Retinal pigment epithelial cell (primary cell): ENCODE data around the gene MYCL.

ENCODE experiments used
- DNase-seq: peaks from one replicate; pipeline ENCODE4 v3.0.0-alpha.2; 2010; ENCODE audit warnings: low read depth
- H3K4me3 ChIP-seq: 2 replicates; pipeline ENCODE4 v1.5.1; 2011; ENCODE audit warnings: mild to moderate bottlenecking, low read length, control low read depth, moderate library complexity
- TF ChIP-seq, protein P1 (sequence below): conservative IDR thresholded peaks from 2 replicates; pipeline ENCODE4 v1.5.1; 2011; ENCODE audit warnings: low read depth, low read length, control low read depth, inconsistent platforms

The MYCL gene

DNA sequence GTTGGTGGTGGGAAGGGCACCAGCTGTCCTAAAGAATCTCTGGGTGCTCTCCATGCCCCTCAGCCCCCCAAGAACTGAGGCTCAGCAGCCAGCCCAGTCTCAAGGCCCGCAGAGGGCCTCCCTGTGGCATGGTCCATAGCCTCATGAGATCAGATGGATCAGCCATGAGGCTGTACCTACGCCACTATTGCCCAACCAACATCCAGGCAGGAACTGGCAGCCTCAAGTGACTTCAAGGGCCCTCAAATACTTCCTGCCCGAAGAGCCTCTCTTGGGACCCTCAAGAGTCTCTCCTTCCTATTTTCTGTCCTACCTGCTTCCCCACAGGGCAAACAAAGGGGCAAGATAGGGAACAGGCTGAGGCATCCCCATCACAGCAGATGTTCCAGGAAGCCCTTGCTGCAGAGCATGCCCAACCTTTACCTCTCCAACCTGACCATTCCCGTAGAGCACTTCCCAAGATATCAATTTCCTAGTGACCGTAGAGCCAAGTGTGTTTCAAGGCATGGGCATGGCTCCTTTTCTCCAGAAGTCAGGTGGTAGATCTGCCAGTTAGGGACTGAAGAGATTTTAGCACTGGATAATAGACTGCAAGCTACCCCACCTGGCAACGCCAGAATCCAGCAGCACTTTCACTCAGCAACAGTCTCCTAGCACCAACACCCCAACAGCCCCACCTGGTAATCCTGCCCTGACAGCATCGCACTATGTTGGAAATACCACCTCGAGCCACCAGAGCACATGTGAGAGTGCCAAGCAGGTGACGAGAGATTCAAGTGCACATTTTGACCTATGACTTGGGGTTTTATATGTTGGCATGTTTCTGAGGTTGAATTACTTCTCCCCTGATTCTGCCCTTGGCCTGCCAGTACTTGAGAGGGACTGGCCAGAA lies 39.5 kb upstream of the MYCL start:
- no peak for DNase-seq
- no peak overlapping the region for H3K4me3 ChIP-seq
- TF ChIP-seq, protein P1, sequence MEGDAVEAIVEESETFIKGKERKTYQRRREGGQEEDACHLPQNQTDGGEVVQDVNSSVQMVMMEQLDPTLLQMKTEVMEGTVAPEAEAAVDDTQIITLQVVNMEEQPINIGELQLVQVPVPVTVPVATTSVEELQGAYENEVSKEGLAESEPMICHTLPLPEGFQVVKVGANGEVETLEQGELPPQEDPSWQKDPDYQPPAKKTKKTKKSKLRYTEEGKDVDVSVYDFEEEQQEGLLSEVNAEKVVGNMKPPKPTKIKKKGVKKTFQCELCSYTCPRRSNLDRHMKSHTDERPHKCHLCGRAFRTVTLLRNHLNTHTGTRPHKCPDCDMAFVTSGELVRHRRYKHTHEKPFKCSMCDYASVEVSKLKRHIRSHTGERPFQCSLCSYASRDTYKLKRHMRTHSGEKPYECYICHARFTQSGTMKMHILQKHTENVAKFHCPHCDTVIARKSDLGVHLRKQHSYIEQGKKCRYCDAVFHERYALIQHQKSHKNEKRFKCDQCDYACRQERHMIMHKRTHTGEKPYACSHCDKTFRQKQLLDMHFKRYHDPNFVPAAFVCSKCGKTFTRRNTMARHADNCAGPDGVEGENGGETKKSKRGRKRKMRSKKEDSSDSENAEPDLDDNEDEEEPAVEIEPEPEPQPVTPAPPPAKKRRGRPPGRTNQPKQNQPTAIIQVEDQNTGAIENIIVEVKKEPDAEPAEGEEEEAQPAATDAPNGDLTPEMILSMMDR: no peak

DNA sequence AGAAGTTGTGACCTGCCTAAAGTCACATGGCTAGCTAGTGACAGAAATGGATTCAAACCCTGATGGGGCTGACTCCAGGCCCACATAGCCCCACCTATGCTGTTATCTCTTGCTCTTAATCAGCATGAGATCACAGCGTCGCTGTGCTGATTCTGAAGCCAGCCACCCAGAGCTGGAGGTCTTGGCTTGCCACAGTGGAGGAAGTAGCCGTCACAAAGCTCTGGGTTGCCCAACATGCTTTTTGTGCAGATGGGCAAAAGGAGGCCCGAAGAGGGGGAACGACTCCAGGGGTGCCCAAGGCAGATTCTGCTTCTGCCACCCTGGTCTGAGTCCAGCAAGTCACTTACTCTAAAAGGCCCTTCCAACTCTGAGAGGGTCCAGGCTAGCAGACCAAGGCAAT lies 38.5 kb upstream of the MYCL start:
- TF ChIP-seq, protein P1: no peak
- no peak for DNase-seq
- H3K4me3 ChIP-seq: no peak overlapping the region

DNA sequence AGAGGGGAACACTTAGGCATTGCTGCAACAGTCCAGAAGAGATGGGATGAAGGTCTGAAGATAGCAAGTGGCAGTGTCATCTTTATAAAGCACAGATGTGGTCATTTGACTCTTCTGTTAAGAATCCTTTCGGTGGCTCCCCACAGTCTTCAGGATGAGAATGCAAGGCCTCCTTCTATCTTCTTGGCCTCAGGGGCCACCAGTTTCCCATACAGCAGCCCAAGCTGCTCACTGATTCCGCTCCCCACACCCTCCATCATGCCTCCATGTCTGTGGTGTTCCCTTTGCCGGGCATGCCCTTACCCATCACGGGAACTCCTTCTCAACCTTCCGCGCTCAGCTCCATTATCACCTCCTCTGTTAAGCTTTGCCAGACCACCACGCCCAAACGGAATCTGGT lies 37.1 kb upstream of the MYCL start:
- H3K4me3 ChIP-seq: no peak overlapping the region
- TF ChIP-seq, protein P1: no peak

DNA sequence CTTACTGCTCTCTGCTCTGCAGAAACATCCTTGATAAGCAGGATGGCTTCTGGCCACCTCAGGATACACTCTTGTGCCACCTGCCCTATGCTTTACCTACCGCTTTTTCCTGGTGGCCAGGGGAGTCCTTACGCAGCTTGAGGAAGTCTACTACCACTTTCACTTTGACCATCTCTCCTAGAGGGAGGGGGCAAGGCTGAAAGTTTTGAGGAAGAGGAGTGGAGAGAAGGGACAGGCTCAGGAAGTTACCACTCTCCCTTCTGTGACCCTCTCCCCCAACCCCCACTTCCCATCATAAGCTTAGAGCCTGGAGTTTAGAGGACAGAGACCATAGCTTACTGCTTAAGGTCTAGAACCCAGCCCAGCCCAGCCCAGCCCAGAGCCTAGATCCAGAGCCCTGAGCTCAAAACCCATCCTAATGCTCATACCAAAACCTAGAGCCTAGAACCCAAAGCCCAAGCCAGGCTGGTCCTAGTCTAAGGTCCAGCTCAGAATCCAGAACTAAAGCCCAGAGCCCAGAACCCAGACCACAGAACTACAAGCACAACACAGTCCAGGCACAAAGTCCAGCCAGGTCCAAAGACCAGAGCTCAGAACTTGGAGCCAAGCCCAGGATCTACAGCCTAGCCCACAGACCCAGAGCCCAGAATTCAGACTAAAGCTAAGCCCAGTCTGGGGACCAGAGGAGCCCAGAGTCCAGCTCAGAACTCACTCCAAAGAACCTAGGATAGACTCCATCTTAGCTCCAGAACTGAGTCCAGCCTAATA lies 35.2 kb upstream of the MYCL start:
- no peak overlapping the region for H3K4me3 ChIP-seq
- no peak for DNase-seq
- TF ChIP-seq, protein P1: no peak

More for the DNA sequence above, 37.1 kb upstream of the MYCL start:
- no peak for DNase-seq

DNA sequence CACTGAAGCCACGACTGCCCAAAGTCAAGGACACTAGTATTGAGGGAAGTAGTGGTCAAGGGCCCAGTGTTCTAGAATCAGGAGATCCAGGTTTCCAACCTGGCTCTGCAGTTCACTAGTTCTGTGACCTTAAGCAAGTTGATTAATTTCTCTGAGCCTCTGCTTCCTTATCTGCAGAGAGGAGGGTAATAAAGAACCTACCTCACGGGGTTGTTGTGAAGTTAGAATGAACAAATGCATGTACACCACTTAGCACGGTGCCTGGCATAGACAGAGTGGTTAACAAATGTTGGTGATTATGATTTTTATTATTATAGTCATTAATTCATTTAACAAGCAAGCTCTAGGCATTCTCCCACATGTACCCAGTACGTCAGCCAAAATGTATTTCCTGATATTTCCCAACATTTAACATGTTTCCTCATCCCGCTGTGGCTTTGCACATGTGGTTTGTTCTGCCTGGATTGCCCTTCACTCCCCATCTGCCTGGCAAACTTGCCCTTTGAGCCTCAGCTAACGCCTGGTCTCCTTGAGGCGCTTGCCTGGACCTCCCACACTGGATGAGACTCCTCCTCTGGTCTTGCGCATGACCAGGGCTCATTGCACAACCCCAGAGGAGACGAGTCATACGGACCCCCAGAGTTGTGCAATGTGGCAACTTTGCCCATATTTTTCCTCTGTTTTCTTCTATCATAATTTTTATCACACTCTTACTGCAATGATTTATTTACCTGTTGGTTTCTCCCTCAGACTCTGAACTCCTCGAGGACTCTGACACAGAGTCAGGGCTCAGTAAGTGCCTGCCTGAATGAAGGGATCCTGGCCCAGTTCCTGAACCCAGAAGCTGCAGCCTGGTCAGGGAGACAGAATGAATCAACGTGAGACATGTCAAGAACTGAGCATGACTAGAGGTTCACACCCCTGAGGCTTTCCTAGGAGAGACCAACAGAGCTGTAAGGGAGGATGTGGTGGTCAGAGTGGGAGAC lies 32.5 kb upstream of the MYCL start:
- TF ChIP-seq, protein P1: no peak
- H3K4me3 ChIP-seq: no peak overlapping the region
- no peak for DNase-seq

DNA sequence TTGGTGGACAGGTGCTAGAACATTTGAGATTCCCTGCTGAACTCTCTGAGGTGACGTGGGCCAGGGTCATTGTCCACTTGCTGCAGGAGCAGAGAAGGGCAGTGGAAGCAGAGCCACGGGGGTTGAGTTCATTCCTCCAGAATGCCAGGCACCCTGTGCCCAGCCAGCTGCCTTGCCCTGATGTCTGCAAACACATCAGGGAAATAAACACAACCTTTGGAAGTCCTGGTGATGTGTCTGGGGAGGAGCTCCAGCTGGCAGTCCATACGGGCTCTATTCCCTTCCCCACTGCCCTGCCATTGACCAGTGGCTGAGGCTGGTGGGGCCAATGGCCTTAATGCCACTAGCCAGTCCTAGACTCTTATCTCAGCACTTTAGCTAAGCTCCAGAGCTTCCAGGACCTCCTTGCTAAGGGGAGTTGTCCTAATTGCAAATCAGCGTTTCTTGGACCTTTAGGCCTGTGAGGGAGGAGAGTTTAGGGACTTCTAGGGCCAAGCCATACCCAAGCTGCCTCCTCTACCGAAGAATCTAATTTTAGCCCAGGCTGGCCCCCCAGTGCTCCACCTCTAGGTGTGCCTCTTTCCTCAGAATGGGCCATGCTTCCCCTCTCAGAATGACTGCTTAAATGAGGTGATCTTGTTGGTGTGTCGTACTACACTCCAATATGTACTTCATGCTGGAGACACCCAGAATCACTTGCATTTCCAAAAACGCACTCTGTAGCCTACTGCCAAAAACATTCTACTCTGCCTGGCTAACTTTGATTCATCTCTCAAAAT lies 27.3 kb upstream of the MYCL start:
- DNase-seq: no peak
- TF ChIP-seq, protein P1: no peak
- H3K4me3 ChIP-seq: no peak overlapping the region
